ENCODE measurements around the gene TMEM234. TPM values are rescaled to one million over a fixed set of nuclear protein-coding genes. Genes with fewer than 3 reads are reported as not detected.
A peak's percentile ranks its signal among the peaks of the same experiment; 100 is the strongest.

TMEM234 gene
- total and polyA plus RNA-seq, 2 of the 13 experiments (the other 11 are each of a cell fraction or from before 2014, with no cell fraction given): 6.1 to 9.0 TPM

DNA sequence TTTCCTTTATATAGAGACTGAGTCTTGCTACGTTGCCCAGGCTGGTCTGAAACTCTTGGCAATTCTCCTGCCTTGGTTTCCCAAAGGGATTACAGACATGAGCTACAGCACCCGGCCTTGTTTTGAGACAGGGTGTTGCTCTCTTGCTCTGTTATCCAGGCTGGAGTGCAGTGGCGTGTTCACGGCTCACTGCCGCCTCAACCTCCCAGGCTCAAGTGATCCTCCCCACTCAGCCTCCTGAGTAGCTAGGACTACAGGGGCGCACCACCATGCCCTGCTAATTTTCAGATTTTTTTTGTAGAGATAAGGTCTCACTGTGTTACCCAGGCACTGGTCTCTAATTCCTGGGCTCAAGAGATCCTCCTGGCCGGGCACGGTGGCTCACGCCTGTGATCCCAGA lies 43.7 kb upstream of the TMEM234 start:
- H4K20me1 ChIP-seq (ENCODE audit: insufficient read depth, low read length): no peaks in the 10 kb centered on the region
- CTCF ChIA-PET (ENCODE audit: low intra/inter-chr PET ratio, low total read pairs): no interaction called here
- H3K36me3 ChIP-seq (replicated peaks in 1 of 2; ENCODE audit: control insufficient read depth in 1 of 2, insufficient read depth in 2 of 2, low read length in 2 of 2): no peaks in the 10 kb centered on the region
- no peak for DNase-seq (ENCODE audit: low spot score)
- no peak for FAIRE-seq
- BruUV-seq (replicated peaks): no TSS peak
- WGBS (ENCODE audit: low lambda C conversion rate): 60% methylated on average over 9 of the region's 9 CpGs
- ATAC-seq: no peak
- no peak overlapping the region for H2AFZ ChIP-seq (ENCODE audit: low read length)
- H3K4me3 ChIP-seq (replicated peaks in 1 of 3; ENCODE audit: insufficient read depth in 1 of 3, low read depth in 2 of 3, low read length in 3 of 3): no peak overlapping the region
- no peaks in the 10 kb centered on the region for H3K79me2 ChIP-seq (ENCODE audit: insufficient read depth, low read length)
- POLR2A ChIA-PET: interaction anchor here (1.0 to 1.4 kb wide), 3 partner anchors 10 to 26 kb away, joined by 3 to 8 read pairs (median 7); partner anchors contain the start of gene HDAC1
- peak overlapping the region; percentile 61; the same call in 1 of the 2 replicates for H3K4me2 ChIP-seq (ENCODE audit: low read depth, low read length)
- in situ Hi-C loops (cut with HindIII; ENCODE audit: extremely low pct_ligation_motif_present, low pct_unique_long_range_greater_than_20kb) (no loop called here), intact Hi-C loops (cut with micrococcal nuclease; ENCODE audit: unreplicated experiment) (no loop called here)
- H3K9ac ChIP-seq (ENCODE audit: insufficient read depth, low read depth, low read length): no peak overlapping the region
- H3K27me3 ChIP-seq (ENCODE audit: control insufficient read depth in 1 of 2, insufficient read depth in 2 of 2, low read length in 2 of 2): 0 out of 5 replicates have a peak, but pooled peaks cover 0 to 2% of the 10 kb centered on the region in 2 experiments
- H3K4me1 ChIP-seq (ENCODE audit: insufficient read depth, low read length): peaks cover 34% of the 10 kb centered on the region
- no peak overlapping the region for H3K27ac ChIP-seq (ENCODE audit: extremely low read length, insufficient read depth, low read length)
- H3K9me3 ChIP-seq (ENCODE audit: low read length): no peaks in the 10 kb centered on the region
- no peak for TF ChIP-seq ZNF670 (CRISPR knock-in tag; IDR thresholded peaks at IDR 0.05; ENCODE audit: borderline replicate concordance)
- no peak for TF ChIP-seq ZKSCAN5 (CRISPR knock-in tag; IDR thresholded peaks at IDR 0.05)
- TF ChIP-seq, protein P1, sequence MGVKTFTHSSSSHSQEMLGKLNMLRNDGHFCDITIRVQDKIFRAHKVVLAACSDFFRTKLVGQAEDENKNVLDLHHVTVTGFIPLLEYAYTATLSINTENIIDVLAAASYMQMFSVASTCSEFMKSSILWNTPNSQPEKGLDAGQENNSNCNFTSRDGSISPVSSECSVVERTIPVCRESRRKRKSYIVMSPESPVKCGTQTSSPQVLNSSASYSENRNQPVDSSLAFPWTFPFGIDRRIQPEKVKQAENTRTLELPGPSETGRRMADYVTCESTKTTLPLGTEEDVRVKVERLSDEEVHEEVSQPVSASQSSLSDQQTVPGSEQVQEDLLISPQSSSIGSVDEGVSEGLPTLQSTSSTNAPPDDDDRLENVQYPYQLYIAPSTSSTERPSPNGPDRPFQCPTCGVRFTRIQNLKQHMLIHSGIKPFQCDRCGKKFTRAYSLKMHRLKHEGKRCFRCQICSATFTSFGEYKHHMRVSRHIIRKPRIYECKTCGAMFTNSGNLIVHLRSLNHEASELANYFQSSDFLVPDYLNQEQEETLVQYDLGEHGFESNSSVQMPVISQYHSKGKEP (CRISPR knock-in tag; IDR thresholded peaks at IDR 0.05): no peak
- no peak for TF ChIP-seq GTF3A (CRISPR knock-in tag; conservative IDR thresholded peaks at IDR 0.05)
- TF ChIP-seq ZNF121 (CRISPR knock-in tag; IDR thresholded peaks at IDR 0.05): 0 out of 2 replicates have a peak, but pooled peaks have one; percentile 26
- no peak for TF ChIP-seq MYC (CRISPR knock-in tag; IDR thresholded peaks at IDR 0.05; ENCODE audit: borderline replicate concordance)
- TF ChIP-seq DMAP1 (CRISPR knock-in tag; IDR thresholded peaks at IDR 0.05): no peak
- TF ChIP-seq, protein P2, sequence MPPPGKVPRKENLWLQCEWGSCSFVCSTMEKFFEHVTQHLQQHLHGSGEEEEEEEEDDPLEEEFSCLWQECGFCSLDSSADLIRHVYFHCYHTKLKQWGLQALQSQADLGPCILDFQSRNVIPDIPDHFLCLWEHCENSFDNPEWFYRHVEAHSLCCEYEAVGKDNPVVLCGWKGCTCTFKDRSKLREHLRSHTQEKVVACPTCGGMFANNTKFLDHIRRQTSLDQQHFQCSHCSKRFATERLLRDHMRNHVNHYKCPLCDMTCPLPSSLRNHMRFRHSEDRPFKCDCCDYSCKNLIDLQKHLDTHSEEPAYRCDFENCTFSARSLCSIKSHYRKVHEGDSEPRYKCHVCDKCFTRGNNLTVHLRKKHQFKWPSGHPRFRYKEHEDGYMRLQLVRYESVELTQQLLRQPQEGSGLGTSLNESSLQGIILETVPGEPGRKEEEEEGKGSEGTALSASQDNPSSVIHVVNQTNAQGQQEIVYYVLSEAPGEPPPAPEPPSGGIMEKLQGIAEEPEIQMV (CRISPR knock-in tag; IDR thresholded peaks at IDR 0.05; ENCODE audit: low read depth): no peak
- TF ChIP-seq, protein P3, sequence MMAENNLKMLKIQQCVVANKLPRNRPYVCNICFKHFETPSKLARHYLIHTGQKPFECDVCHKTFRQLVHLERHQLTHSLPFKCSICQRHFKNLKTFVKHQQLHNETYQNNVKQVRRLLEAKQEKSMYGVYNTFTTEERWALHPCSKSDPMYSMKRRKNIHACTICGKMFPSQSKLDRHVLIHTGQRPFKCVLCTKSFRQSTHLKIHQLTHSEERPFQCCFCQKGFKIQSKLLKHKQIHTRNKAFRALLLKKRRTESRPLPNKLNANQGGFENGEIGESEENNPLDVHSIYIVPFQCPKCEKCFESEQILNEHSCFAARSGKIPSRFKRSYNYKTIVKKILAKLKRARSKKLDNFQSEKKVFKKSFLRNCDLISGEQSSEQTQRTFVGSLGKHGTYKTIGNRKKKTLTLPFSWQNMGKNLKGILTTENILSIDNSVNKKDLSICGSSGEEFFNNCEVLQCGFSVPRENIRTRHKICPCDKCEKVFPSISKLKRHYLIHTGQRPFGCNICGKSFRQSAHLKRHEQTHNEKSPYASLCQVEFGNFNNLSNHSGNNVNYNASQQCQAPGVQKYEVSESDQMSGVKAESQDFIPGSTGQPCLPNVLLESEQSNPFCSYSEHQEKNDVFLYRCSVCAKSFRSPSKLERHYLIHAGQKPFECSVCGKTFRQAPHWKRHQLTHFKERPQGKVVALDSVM (CRISPR knock-in tag; IDR thresholded peaks at IDR 0.05): peak; percentile 65
- TF ChIP-seq GLI4 (CRISPR knock-in tag; IDR thresholded peaks at IDR 0.05; ENCODE audit: borderline replicate concordance): no peak
- TF ChIP-seq, protein P4, sequence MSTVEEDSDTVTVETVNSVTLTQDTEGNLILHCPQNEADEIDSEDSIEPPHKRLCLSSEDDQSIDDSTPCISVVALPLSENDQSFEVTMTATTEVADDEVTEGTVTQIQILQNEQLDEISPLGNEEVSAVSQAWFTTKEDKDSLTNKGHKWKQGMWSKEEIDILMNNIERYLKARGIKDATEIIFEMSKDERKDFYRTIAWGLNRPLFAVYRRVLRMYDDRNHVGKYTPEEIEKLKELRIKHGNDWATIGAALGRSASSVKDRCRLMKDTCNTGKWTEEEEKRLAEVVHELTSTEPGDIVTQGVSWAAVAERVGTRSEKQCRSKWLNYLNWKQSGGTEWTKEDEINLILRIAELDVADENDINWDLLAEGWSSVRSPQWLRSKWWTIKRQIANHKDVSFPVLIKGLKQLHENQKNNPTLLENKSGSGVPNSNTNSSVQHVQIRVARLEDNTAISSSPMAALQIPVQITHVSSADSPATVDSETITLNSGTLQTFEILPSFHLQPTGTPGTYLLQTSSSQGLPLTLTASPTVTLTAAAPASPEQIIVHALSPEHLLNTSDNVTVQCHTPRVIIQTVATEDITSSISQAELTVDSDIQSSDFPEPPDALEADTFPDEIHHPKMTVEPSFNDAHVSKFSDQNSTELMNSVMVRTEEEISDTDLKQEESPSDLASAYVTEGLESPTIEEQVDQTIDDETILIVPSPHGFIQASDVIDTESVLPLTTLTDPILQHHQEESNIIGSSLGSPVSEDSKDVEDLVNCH (CRISPR knock-in tag; IDR thresholded peaks at IDR 0.05): no peak
- TF ChIP-seq SP4 (CRISPR knock-in tag; IDR thresholded peaks at IDR 0.05): no peak
- TF ChIP-seq HES4 (CRISPR knock-in tag; IDR thresholded peaks at IDR 0.05; ENCODE audit: borderline replicate concordance): no peak
- TF ChIP-seq KLF9 (CRISPR knock-in tag; IDR thresholded peaks at IDR 0.05; ENCODE audit: low read depth): no peak
- TF ChIP-seq CREB1 (IDR thresholded peaks at IDR 0.05): no peak
- TF ChIP-seq CREB1 (CRISPR knock-in tag; IDR thresholded peaks at IDR 0.05): no peak
- TF ChIP-seq, protein P5, sequence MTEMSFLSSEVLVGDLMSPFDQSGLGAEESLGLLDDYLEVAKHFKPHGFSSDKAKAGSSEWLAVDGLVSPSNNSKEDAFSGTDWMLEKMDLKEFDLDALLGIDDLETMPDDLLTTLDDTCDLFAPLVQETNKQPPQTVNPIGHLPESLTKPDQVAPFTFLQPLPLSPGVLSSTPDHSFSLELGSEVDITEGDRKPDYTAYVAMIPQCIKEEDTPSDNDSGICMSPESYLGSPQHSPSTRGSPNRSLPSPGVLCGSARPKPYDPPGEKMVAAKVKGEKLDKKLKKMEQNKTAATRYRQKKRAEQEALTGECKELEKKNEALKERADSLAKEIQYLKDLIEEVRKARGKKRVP (CRISPR knock-in tag; IDR thresholded peaks at IDR 0.05): no peak
